GM12878 (cell line): ENCODE measurements around the gene NES. TPM values are rescaled to one million over a fixed set of nuclear protein-coding genes. Genes with fewer than 3 reads are reported as not detected.
A peak's percentile ranks its signal among the peaks of the same experiment; 100 is the strongest.

Experiments
- FOXK2 ChIP-seq: fragments of 450-650 bp; IDR thresholded peaks from 2 replicates; pipeline ENCODE4 v1.6.1; 2017; ENCODE audit warnings: mild to moderate bottlenecking, moderate library complexity
- GABPA ChIP-seq: IDR thresholded peaks from 2 replicates; pipeline ENCODE4 v1.6.1; 2014; ENCODE audit warnings: antibody characterized with exemption, low read depth, mild to moderate bottlenecking, inconsistent platforms
- NFXL1 ChIP-seq: fragments of 450-650 bp; IDR thresholded peaks from 2 replicates; pipeline ENCODE4 v1.6.1; 2017; ENCODE audit warnings: antibody characterized with exemption, mild to moderate bottlenecking, borderline replicate concordance
- NR2C1 ChIP-seq: fragments of 450-650 bp; IDR thresholded peaks from 2 replicates; pipeline ENCODE4 v1.6.1; 2017; ENCODE audit warnings: antibody characterized with exemption, mild to moderate bottlenecking, moderate library complexity
- NR2F1 ChIP-seq: fragments of 450-650 bp; conservative IDR thresholded peaks from 2 replicates; pipeline ENCODE4 v1.6.1; 2017; ENCODE audit warnings: mild to moderate bottlenecking
- PAX5 ChIP-seq: IDR thresholded peaks from 2 replicates; pipeline ENCODE4 v1.6.1; 2011; ENCODE audit warnings: low read depth, low read length, borderline replicate concordance
- PBX3 ChIP-seq: IDR thresholded peaks from 2 replicates; pipeline ENCODE4 v1.6.1; 2011; ENCODE audit warnings: mild to moderate bottlenecking, low read depth, low read length, moderate library complexity; ENCODE audit not compliant: insufficient replicate concordance
- PML ChIP-seq: IDR thresholded peaks from 2 replicates; pipeline ENCODE4 v1.6.1; 2012; ENCODE audit warnings: low read length, inconsistent platforms
- PRDM15 ChIP-seq: fragments of 450-650 bp; formaldehyde crosslinking; IDR thresholded peaks from 2 replicates; pipeline ENCODE4 v1.4.0; 2020; ENCODE audit warnings: mild to moderate bottlenecking, moderate library complexity
- SIN3A ChIP-seq: IDR thresholded peaks from 2 replicates; pipeline ENCODE4 v1.6.1; 2012; ENCODE audit warnings: low read depth, low read length, improper control_type of control experiment
- SKIL ChIP-seq: fragments of 450-650 bp; IDR thresholded peaks from 2 replicates; pipeline ENCODE4 v1.6.1; 2017; ENCODE audit warnings: mild to moderate bottlenecking, low read depth, inconsistent platforms; ENCODE audit not compliant: poor library complexity, severe bottlenecking
- ZNF274 ChIP-seq: IDR thresholded peaks from one replicate; pipeline ENCODE4 v1.8.0; 2011; ENCODE audit not compliant: insufficient read length, insufficient read depth
- polyA plus RNA-seq, 11 experiments: library from polyadenylated mRNA; depleted of rRNA in 4 of 11; unstranded in 6 of 11; stranded (reverse) in 5 of 11; fragments of >200 nt; fragmentation: Nextera tagmentation in 4 of 11; fragmentation: Illumina TruSeq in 1 of 11; extraction: Ambion mirVana in 4 of 11; extraction: Trizol in 1 of 11; gene quantifications; 1 replicate in 1 of 11; 2 replicates in 10 of 11; pipeline versions ENCODE4 v1.2.1 to v1.2.3, GENCODE V29; 2011 to 2016; ENCODE audit warnings: inconsistent platforms in 2 of 11, missing spikeins in 2 of 11, low read depth in 1 of 11
- total RNA-seq, 4 experiments: library from RNA; depleted of rRNA in 3 of 4; stranded (reverse); fragments of >200 nt in 3 of 4; fragmentation: Illumina TruSeq in 1 of 4; extraction: Trizol in 1 of 4; gene quantifications; 2 replicates each; pipeline versions ENCODE4 v1.2.1 to v1.2.3, GENCODE V29; 2013 to 2021
- TF ChIP-seq, protein P1 (sequence below): fragments of 450-650 bp; conservative IDR thresholded peaks from 2 replicates; pipeline ENCODE4 v1.6.1; 2017; ENCODE audit warnings: mild to moderate bottlenecking, moderate library complexity
- TF ChIP-seq, protein P2 (sequence below): IDR thresholded peaks from 2 replicates; pipeline ENCODE4 v1.6.1; 2012; ENCODE audit warnings: low read depth, low read length, improper control_type of control experiment
- TF ChIP-seq, protein P3 (sequence below): fragments of 450-650 bp; IDR thresholded peaks from 2 replicates; pipeline ENCODE4 v1.6.1; 2017; ENCODE audit warnings: mild to moderate bottlenecking, moderate library complexity

The NES gene
- total and polyA plus RNA-seq, 10 of the 15 experiments (the other 5 are each of a cell fraction or from before 2014, with no cell fraction given), result under 0.01 to 0.15 (median 0.02) TPM; not detected in 4

GRCh38 chr1:156725683-156726280, 48.6 kb upstream of the NES start (continued):
- TF ChIP-seq FOXK2 (no peak), PRDM15 (no peak), SKIL (no peak), NR2F1 (no peak), GABPA (0 out of 2 replicates have a peak, but pooled peaks have one; percentile 36), ZNF274 (no peak), PBX3 (no peak), NR2C1 (no peak), SIN3A (peak; percentile 61; the same call in 1 of the 2 replicates), PAX5 (peak; percentile 32; the same call in 1 of the 2 replicates), PML (no peak), NFXL1 (no peak)
- TF ChIP-seq, protein P1, sequence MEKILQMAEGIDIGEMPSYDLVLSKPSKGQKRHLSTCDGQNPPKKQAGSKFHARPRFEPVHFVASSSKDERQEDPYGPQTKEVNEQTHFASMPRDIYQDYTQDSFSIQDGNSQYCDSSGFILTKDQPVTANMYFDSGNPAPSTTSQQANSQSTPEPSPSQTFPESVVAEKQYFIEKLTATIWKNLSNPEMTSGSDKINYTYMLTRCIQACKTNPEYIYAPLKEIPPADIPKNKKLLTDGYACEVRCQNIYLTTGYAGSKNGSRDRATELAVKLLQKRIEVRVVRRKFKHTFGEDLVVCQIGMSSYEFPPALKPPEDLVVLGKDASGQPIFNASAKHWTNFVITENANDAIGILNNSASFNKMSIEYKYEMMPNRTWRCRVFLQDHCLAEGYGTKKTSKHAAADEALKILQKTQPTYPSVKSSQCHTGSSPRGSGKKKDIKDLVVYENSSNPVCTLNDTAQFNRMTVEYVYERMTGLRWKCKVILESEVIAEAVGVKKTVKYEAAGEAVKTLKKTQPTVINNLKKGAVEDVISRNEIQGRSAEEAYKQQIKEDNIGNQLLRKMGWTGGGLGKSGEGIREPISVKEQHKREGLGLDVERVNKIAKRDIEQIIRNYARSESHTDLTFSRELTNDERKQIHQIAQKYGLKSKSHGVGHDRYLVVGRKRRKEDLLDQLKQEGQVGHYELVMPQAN, result peak; percentile 51; the same call in 1 of the 2 replicates
- TF ChIP-seq, protein P2, sequence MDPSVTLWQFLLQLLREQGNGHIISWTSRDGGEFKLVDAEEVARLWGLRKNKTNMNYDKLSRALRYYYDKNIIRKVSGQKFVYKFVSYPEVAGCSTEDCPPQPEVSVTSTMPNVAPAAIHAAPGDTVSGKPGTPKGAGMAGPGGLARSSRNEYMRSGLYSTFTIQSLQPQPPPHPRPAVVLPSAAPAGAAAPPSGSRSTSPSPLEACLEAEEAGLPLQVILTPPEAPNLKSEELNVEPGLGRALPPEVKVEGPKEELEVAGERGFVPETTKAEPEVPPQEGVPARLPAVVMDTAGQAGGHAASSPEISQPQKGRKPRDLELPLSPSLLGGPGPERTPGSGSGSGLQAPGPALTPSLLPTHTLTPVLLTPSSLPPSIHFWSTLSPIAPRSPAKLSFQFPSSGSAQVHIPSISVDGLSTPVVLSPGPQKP, result no peak
- TF ChIP-seq, protein P3, sequence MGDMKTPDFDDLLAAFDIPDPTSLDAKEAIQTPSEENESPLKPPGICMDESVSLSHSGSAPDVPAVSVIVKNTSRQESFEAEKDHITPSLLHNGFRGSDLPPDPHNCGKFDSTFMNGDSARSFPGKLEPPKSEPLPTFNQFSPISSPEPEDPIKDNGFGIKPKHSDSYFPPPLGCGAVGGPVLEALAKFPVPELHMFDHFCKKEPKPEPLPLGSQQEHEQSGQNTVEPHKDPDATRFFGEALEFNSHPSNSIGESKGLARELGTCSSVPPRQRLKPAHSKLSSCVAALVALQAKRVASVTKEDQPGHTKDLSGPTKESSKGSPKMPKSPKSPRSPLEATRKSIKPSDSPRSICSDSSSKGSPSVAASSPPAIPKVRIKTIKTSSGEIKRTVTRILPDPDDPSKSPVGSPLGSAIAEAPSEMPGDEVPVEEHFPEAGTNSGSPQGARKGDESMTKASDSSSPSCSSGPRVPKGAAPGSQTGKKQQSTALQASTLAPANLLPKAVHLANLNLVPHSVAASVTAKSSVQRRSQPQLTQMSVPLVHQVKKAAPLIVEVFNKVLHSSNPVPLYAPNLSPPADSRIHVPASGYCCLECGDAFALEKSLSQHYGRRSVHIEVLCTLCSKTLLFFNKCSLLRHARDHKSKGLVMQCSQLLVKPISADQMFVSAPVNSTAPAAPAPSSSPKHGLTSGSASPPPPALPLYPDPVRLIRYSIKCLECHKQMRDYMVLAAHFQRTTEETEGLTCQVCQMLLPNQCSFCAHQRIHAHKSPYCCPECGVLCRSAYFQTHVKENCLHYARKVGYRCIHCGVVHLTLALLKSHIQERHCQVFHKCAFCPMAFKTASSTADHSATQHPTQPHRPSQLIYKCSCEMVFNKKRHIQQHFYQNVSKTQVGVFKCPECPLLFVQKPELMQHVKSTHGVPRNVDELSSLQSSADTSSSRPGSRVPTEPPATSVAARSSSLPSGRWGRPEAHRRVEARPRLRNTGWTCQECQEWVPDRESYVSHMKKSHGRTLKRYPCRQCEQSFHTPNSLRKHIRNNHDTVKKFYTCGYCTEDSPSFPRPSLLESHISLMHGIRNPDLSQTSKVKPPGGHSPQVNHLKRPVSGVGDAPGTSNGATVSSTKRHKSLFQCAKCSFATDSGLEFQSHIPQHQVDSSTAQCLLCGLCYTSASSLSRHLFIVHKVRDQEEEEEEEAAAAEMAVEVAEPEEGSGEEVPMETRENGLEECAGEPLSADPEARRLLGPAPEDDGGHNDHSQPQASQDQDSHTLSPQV, result no peak
